ENCODE measurements around the gene CHURC1.

DNA sequence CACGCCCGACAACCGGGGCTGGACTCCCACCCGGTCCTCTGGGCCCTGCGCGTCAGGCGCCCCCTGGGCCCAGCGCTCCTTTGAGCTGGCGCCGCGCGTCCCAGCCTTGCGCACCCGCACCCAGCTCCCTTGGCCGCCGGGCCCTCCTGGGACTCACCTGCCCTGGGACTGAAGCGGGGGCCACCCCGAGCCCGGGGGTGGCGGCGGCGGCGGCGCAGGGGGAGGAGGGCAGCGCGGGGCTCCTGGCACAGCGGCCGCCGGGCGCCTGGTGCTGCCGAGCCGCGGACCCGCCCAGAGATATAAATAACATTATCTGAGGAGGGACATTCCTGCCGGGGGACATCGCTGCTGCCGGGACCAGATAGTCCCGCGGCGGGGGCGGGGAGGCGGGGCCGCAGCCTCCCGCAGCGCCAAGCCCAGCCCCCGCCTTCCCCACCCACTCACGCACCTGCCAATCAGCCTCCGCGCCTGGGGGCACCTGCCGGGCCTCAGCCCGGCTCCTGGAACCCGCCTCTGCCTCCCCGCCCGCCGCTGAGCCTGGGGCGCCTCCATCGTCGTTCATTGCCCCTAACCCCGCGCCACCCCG, 34.5 kb upstream of the CHURC1 start, which contains the start of gene SPTB:
- TF ChIP-seq, protein P1, sequence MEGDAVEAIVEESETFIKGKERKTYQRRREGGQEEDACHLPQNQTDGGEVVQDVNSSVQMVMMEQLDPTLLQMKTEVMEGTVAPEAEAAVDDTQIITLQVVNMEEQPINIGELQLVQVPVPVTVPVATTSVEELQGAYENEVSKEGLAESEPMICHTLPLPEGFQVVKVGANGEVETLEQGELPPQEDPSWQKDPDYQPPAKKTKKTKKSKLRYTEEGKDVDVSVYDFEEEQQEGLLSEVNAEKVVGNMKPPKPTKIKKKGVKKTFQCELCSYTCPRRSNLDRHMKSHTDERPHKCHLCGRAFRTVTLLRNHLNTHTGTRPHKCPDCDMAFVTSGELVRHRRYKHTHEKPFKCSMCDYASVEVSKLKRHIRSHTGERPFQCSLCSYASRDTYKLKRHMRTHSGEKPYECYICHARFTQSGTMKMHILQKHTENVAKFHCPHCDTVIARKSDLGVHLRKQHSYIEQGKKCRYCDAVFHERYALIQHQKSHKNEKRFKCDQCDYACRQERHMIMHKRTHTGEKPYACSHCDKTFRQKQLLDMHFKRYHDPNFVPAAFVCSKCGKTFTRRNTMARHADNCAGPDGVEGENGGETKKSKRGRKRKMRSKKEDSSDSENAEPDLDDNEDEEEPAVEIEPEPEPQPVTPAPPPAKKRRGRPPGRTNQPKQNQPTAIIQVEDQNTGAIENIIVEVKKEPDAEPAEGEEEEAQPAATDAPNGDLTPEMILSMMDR (optimal IDR thresholded peaks at IDR 0.05 in 1 of 3, IDR thresholded peaks at IDR 0.05 in 1 of 3, conservative IDR thresholded peaks at IDR 0.05 in 1 of 3; ENCODE audit: extremely low read depth in 1 of 3, insufficient read depth in 2 of 3, low read length in 3 of 3) = no peak
- TF ChIP-seq EZH2 (IDR thresholded peaks at IDR 0.05; ENCODE audit: low read length) = no peak

All from keratinocyte (primary cell).